Omental fat pad (tissue), 4 donors: ENCODE measurements around the gene CHCHD6. TPM values are rescaled to one million over a fixed set of nuclear protein-coding genes. Genes with fewer than 3 reads are reported as not detected.

Experiments
- ATAC-seq: fragments of 150-250 bp; one replicate; pipeline ENCODE4 v1.9.1; 2016; ENCODE audit warnings: mild to moderate bottlenecking, moderate library complexity; ENCODE audit not compliant: low FRiP score
- DNase-seq: peaks from one replicate; pipeline ENCODE4 v3.0.0-alpha.2; 2019; ENCODE audit warnings: low spot score
- total RNA-seq, 4 donors: library from RNA; depleted of rRNA; stranded (reverse); fragments of >200 nt; gene quantifications; one replicate each; pipeline ENCODE4 v1.1.0, GENCODE V29; 2016
- TF ChIP-seq, protein P1 (sequence below), 3 donors: fragments of 450-650 bp; IDR thresholded peaks; one replicate each; pipeline ENCODE4 v1.5.1; 2016 to 2017; ENCODE audit warnings: antibody characterized with exemption in 3 of 3, mild to moderate bottlenecking in 3 of 3, moderate library complexity in 2 of 3

CHCHD6 gene
- total RNA-seq, 4 donors from 2014 or later = 7.5 to 19.7 (median 11.5) TPM

- ATAC-seq (no peak), DNase-seq (no peak)
- TF ChIP-seq, protein P1, sequence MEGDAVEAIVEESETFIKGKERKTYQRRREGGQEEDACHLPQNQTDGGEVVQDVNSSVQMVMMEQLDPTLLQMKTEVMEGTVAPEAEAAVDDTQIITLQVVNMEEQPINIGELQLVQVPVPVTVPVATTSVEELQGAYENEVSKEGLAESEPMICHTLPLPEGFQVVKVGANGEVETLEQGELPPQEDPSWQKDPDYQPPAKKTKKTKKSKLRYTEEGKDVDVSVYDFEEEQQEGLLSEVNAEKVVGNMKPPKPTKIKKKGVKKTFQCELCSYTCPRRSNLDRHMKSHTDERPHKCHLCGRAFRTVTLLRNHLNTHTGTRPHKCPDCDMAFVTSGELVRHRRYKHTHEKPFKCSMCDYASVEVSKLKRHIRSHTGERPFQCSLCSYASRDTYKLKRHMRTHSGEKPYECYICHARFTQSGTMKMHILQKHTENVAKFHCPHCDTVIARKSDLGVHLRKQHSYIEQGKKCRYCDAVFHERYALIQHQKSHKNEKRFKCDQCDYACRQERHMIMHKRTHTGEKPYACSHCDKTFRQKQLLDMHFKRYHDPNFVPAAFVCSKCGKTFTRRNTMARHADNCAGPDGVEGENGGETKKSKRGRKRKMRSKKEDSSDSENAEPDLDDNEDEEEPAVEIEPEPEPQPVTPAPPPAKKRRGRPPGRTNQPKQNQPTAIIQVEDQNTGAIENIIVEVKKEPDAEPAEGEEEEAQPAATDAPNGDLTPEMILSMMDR (IDR thresholded peaks at IDR 0.05) = no peak
Measured at GRCh38 chr3:126659915-126660886, 43.8 kb upstream of the CHCHD6 start.

DNA sequence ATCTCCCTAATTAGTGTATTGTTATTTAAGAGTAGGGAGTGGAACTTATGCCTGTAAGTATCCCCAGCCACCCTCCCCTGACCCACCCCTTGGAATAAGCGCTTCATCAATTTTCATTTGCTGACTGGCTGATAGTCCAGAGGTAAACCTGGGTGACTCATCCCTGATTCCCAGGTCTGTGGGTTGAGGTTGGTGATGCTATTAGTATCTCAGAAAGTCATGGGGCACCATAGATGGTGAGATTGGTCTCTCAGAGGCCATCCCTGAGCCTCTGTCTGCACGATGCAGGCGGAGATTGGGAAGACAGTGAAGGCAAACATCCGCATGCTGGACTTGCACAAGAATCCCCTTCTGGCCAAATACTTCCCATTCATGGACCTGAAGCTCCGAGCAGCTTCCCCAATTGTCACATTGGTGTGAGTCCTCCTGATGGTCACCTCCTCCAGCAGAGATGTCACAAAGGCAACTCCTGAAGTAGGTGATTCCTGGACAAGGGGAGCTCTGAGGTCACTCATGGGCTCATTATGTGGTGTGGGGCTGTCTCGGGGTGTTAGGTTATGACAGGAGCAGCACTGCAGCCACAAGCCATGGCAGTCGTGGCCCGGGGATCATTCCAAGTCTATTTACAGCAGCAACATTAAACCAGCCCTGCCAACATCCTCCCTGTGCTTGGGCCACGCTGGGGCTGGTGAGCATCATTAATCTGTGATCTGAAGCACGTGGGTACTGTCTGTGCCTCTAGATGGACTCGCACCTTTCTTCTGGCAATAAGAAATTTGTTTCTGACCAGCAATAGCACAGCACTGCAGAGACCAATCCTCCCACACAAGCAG, 42.3 kb upstream of the CHCHD6 start:
- ATAC-seq = no peak
- DNase-seq = no peak
- TF ChIP-seq, protein P1 (IDR thresholded peaks at IDR 0.05) = no peak

DNA sequence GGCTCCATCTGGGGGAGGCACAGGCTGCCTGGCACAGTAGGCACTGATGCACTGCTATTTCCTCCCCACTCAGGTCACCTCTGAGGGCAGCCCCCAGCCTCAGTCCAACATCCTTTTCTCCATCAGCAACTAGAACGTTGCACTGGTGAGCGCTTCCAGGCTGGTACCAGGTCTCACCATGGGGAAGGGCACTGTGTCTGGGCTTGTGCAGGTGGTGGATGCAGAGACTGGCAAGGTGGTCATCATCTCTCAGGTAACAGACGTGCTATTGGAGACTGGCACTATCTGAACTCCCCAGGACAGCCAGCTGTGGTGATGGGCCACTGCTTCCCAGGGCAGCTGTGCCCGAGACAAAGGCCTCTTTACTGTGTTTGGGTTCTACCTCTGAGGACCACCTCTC, 40.8 kb upstream of the CHCHD6 start:
- ATAC-seq (no peak), DNase-seq (no peak)
- TF ChIP-seq, protein P1 (IDR thresholded peaks at IDR 0.05) = no peak

- no peak for ATAC-seq
- TF ChIP-seq, protein P1 (IDR thresholded peaks at IDR 0.05) = no peak
- no peak for DNase-seq
Measured at GRCh38 chr3:126663750-126664149, 40.3 kb upstream of the CHCHD6 start.

DNA sequence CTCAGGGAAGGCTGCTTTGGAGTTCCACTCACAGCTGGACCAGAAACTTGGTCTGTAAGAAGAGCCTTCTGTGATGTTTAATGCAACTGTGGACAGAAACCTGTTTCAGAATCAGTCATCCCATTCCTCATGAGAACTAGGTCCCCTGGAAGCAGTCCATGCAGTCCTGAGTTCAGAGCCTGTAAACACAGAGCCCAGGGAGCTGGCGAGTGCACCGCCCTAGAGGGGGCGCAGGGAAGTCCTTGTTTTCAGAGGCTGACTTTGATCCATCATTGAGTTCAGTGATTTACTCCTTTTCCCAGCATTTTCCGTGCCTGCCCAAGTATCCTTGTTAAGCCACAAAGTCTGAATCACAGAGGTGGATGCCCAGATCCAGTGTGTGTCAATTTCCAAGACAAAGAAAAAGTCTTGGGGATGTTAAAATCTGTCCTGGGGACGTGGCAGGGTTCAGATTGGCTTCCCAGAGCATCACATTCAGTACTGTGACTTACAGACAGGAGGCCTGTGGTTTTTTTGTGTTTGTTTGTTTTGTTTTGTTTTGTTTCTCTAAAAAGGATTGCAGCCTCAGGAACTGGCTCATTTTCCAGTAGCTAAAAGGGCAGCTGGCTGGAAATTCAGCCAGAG, 39.3 kb upstream of the CHCHD6 start:
- TF ChIP-seq, protein P1 (IDR thresholded peaks at IDR 0.05) = no peak
- DNase-seq (no peak), ATAC-seq (no peak)

DNA sequence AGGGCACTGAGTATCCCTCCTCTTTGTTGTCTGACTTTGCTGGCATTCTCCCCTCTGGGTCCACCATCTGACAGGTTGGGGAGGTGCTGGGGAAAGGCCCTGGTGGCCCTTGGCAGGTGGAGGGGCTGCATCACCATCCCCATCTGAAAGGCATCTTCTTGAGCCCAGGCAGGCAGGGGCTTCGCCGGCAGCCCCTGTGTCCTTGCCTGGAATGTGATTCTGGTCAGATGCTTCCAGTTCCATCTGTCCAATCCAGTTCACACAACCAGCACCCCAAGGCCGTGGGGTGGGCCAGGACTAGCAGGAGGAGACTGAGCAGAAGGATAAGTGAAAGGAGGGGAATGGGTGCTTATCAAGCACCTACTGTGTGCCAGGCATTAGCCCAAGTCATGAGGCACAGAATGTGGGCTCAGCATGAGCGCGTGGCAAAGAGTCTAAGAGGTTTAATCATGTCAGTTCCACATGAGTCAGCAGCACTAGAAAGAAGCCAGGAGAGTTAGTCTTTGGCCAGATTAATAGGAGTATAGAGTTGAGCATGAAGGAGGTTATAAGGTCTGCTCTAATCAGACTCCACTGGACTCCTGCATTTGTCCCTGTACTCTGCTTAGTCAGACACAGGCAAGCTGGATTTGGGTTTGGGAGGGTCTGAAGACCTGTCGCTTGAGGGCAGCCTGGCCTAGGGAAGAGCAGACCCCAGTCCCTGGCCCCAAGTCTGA, 38.7 kb upstream of the CHCHD6 start:
- DNase-seq = no peak

More for the DNA sequence above, 38.7 kb upstream of the CHCHD6 start:
- TF ChIP-seq, protein P1 (IDR thresholded peaks at IDR 0.05) = no peak
- no peak for ATAC-seq
